ENCODE measurements around the gene GPC5.

GPC5 gene

GRCh38 chr13:91531646-91532045 lies 133.2 kb downstream of the GPC5 start:
- CTCF ChIA-PET, result no interaction called here
- POLR2A ChIA-PET, result no interaction called here
- TF ChIP-seq BHLHE40 (IDR thresholded peaks at IDR 0.05; ENCODE audit: borderline replicate concordance), result no peak
- no peak for TF ChIP-seq HDGF (IDR thresholded peaks at IDR 0.05; ENCODE audit: borderline replicate concordance)
- TF ChIP-seq FOXM1 (IDR thresholded peaks at IDR 0.05; ENCODE audit: borderline replicate concordance), result no peak
- no peak for TF ChIP-seq SP1 (IDR thresholded peaks at IDR 0.05)
- no peak for TF ChIP-seq NFRKB (IDR thresholded peaks at IDR 0.05)
- TF ChIP-seq CTBP1 (IDR thresholded peaks at IDR 0.05; ENCODE audit: borderline replicate concordance), result no peak
- TF ChIP-seq ZNF384 (IDR thresholded peaks at IDR 0.05), result no peak
- no peak for TF ChIP-seq FOXA1 (IDR thresholded peaks at IDR 0.05)
- no peak for TF ChIP-seq FOXK2 (IDR thresholded peaks at IDR 0.05)
- no peak for TF ChIP-seq ARNT (IDR thresholded peaks at IDR 0.05)
- TF ChIP-seq LEF1 (IDR thresholded peaks at IDR 0.05; ENCODE audit: borderline replicate concordance), result no peak
- no peak for TF ChIP-seq TARDBP (IDR thresholded peaks at IDR 0.05)
- TF ChIP-seq ELF4 (IDR thresholded peaks at IDR 0.05), result no peak
- no peak for TF ChIP-seq L3MBTL2 (conservative IDR thresholded peaks at IDR 0.05)
- no peak for TF ChIP-seq SUZ12 (IDR thresholded peaks at IDR 0.05)
- TF ChIP-seq, protein P1, sequence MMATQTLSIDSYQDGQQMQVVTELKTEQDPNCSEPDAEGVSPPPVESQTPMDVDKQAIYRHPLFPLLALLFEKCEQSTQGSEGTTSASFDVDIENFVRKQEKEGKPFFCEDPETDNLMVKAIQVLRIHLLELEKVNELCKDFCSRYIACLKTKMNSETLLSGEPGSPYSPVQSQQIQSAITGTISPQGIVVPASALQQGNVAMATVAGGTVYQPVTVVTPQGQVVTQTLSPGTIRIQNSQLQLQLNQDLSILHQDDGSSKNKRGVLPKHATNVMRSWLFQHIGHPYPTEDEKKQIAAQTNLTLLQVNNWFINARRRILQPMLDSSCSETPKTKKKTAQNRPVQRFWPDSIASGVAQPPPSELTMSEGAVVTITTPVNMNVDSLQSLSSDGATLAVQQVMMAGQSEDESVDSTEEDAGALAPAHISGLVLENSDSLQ (IDR thresholded peaks at IDR 0.05), result no peak
- no peak for DNase-seq (ENCODE audit: extremely low spot score)

- CTCF ChIA-PET, result no interaction called here
- TF ChIP-seq FOXK2 (IDR thresholded peaks at IDR 0.05), result no peak
- TF ChIP-seq FOXA1 (IDR thresholded peaks at IDR 0.05), result no peak
- no peak for TF ChIP-seq L3MBTL2 (conservative IDR thresholded peaks at IDR 0.05)
- TF ChIP-seq LEF1 (IDR thresholded peaks at IDR 0.05; ENCODE audit: borderline replicate concordance), result no peak
- TF ChIP-seq NFRKB (IDR thresholded peaks at IDR 0.05), result no peak
- no peak for TF ChIP-seq SP1 (IDR thresholded peaks at IDR 0.05)
Measured at GRCh38 chr13:91533354-91533753, 134.9 kb downstream of the GPC5 start.

GRCh38 chr13:91534996-91535395 lies 136.6 kb downstream of the GPC5 start:
- TF ChIP-seq FOXA1 (IDR thresholded peaks at IDR 0.05) (no peak), BHLHE40 (IDR thresholded peaks at IDR 0.05; ENCODE audit: borderline replicate concordance) (no peak), ARNT (IDR thresholded peaks at IDR 0.05) (no peak), FOXK2 (IDR thresholded peaks at IDR 0.05) (no peak), LEF1 (IDR thresholded peaks at IDR 0.05; ENCODE audit: borderline replicate concordance) (no peak), ZNF384 (IDR thresholded peaks at IDR 0.05) (no peak), L3MBTL2 (conservative IDR thresholded peaks at IDR 0.05) (no peak), CTBP1 (IDR thresholded peaks at IDR 0.05; ENCODE audit: borderline replicate concordance) (no peak), TARDBP (IDR thresholded peaks at IDR 0.05) (no peak), SP1 (IDR thresholded peaks at IDR 0.05) (no peak), SUZ12 (IDR thresholded peaks at IDR 0.05) (no peak)
- ChIA-PET CTCF (interaction anchor here (0.6 kb wide), 1 partner anchor 667 kb away, joined by 3 read pairs; no protein-coding TSS in a partner anchor), POLR2A (no interaction called here)
- no peak for DNase-seq (ENCODE audit: extremely low spot score)

More at GRCh38 chr13:91533354-91533753, 134.9 kb downstream of the GPC5 start:
- POLR2A ChIA-PET, result no interaction called here
- no peak for DNase-seq (ENCODE audit: extremely low spot score)

- TF ChIP-seq FOXM1 (IDR thresholded peaks at IDR 0.05; ENCODE audit: borderline replicate concordance) (no peak), HDGF (IDR thresholded peaks at IDR 0.05; ENCODE audit: borderline replicate concordance) (no peak), BHLHE40 (IDR thresholded peaks at IDR 0.05; ENCODE audit: borderline replicate concordance) (no peak), SP1 (IDR thresholded peaks at IDR 0.05) (no peak), SUZ12 (IDR thresholded peaks at IDR 0.05) (no peak), FOXK2 (IDR thresholded peaks at IDR 0.05) (no peak), FOXA1 (IDR thresholded peaks at IDR 0.05) (no peak), TARDBP (IDR thresholded peaks at IDR 0.05) (no peak), L3MBTL2 (conservative IDR thresholded peaks at IDR 0.05) (no peak), NFRKB (IDR thresholded peaks at IDR 0.05) (no peak), ELF4 (IDR thresholded peaks at IDR 0.05) (no peak), LEF1 (IDR thresholded peaks at IDR 0.05; ENCODE audit: borderline replicate concordance) (no peak), CTBP1 (IDR thresholded peaks at IDR 0.05; ENCODE audit: borderline replicate concordance) (no peak), ZNF384 (IDR thresholded peaks at IDR 0.05) (no peak), ARNT (IDR thresholded peaks at IDR 0.05) (no peak)
- TF ChIP-seq, protein P1 (IDR thresholded peaks at IDR 0.05), result no peak
- ChIA-PET CTCF (no interaction called here), POLR2A (no interaction called here)
- no peak for DNase-seq (ENCODE audit: extremely low spot score)
Measured at GRCh38 chr13:91537376-91537775, 139.0 kb downstream of the GPC5 start.

DNA sequence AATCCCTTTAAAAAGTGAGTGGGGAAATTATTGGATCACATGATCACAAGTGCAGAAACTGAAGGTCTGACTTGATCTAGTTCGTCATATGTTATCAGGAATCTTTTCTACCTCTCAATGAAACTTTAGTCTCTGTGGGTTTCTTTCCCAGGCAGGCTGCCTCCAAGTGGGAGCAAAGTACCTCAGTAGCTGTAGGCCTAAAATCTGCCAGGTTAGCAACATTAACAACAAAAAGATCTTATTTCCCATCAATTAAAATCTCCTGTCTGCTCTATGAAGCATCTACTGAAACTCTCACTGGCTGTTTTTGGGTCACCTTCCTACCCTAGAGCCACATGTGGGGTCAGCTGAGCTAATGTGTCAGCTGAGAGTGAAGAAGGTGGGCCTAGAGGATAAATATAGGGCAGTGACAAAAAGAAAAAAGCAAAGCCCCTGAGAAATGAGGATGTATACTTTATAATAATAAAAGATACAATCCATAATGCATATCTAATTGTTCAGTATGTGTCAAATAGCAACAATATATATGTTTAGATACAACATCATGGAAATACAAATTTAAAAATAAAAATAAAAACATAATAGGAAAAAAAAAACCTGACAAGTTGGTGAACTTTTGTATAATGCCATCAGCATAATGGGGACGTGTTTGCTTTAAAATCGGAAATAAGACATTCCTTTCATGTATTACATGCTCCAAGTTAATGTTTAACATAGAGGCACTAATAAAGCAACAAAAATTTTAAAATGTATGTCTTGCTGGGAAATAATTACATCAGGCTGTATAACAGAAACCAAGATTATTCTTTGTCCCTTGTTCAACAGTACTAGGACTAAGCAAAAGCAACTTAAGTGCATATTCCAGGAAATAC lies 141.1 kb downstream of the GPC5 start:
- DNase-seq (ENCODE audit: extremely low spot score), result no peak
- TF ChIP-seq TARDBP (IDR thresholded peaks at IDR 0.05) (no peak), ELF4 (IDR thresholded peaks at IDR 0.05) (no peak), HDGF (IDR thresholded peaks at IDR 0.05; ENCODE audit: borderline replicate concordance) (no peak)
- CTCF ChIA-PET, result no interaction called here
- POLR2A ChIA-PET, result no interaction called here

DNA sequence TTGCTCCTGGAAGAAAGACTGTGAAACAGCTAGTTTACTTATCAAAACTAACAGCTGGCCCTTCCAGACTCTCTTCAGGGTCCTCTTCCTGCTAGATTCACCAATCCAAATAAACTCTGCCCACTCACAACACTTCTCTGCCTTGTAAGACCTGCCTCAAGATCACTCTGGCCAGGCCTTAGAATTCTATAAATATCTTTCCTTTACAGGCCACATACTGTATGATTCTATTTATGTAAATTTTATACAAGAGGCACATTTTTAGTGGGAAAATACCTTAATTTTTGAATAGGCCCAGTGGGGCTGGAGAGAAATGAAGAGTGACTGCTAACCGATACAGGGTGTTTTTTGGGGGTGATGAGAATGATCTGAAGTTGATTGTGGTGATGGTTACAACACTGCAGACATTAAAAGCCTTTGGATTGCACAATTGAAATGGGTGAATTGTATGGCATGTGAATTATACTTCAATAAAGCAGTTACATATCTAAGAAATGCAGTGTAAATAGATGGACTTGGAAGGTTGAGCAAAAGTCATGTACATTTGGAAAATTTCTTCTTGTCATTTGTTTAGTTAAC lies 141.8 kb downstream of the GPC5 start:
- TF ChIP-seq FOXK2 (IDR thresholded peaks at IDR 0.05), result no peak
- TF ChIP-seq LEF1 (IDR thresholded peaks at IDR 0.05; ENCODE audit: borderline replicate concordance), result no peak
- TF ChIP-seq FOXA1 (IDR thresholded peaks at IDR 0.05), result no peak
- TF ChIP-seq TARDBP (IDR thresholded peaks at IDR 0.05), result no peak
- no peak for TF ChIP-seq NFRKB (IDR thresholded peaks at IDR 0.05)
- TF ChIP-seq, protein P1 (IDR thresholded peaks at IDR 0.05), result no peak
- TF ChIP-seq SP1 (IDR thresholded peaks at IDR 0.05), result no peak
- TF ChIP-seq ELF4 (IDR thresholded peaks at IDR 0.05), result no peak
- no peak for TF ChIP-seq L3MBTL2 (conservative IDR thresholded peaks at IDR 0.05)
- TF ChIP-seq ARNT (IDR thresholded peaks at IDR 0.05), result no peak
- TF ChIP-seq HDGF (IDR thresholded peaks at IDR 0.05; ENCODE audit: borderline replicate concordance), result no peak
- TF ChIP-seq BHLHE40 (IDR thresholded peaks at IDR 0.05; ENCODE audit: borderline replicate concordance), result no peak
- TF ChIP-seq FOXM1 (IDR thresholded peaks at IDR 0.05; ENCODE audit: borderline replicate concordance), result no peak
- TF ChIP-seq ZNF384 (IDR thresholded peaks at IDR 0.05), result no peak
- TF ChIP-seq CTBP1 (IDR thresholded peaks at IDR 0.05; ENCODE audit: borderline replicate concordance), result no peak
- TF ChIP-seq SUZ12 (IDR thresholded peaks at IDR 0.05), result no peak

More for the DNA sequence above, 141.8 kb downstream of the GPC5 start:
- no peak for DNase-seq (ENCODE audit: extremely low spot score)
- POLR2A ChIA-PET, result no interaction called here
- CTCF ChIA-PET, result no interaction called here

Measured in HEK293T (cell line).